Measurements from ENCODE around the gene LRMDA.

DNA sequence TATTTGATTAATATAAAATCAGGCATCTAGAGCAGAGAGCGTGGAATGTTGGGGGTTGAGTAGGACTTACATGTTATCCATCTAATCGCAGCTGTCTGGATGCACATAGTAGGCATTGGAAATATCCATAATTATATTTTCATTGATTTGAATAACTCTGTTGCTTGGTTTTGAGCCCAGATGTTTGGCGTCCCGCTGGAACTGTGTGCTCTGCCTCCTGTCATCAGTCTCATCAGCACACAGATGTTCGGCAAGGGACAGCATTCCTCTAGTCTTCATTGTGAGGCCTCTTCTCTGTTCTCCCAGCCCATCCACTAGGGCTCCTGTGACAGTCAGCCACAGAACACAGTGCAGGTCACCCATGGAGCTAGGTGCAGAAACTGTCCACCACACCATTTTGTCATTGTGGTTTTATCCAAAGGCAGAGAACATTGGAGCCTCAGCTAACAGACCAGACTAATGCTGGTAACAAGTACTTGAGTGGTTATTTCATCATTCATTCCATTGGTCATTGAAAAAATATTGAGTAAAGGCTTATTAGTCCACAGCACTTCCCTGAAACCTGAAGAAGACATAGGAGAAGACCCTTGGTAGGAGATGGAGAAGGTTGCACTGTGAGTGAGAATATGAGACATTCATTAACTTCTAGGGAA lies 927.4 kb downstream of the LRMDA start:
- no peak for TF ChIP-seq ZNF777 (tag by site-specific recombination; IDR thresholded peaks at IDR 0.05; ENCODE audit: borderline replicate concordance)
- TF ChIP-seq, protein P1, sequence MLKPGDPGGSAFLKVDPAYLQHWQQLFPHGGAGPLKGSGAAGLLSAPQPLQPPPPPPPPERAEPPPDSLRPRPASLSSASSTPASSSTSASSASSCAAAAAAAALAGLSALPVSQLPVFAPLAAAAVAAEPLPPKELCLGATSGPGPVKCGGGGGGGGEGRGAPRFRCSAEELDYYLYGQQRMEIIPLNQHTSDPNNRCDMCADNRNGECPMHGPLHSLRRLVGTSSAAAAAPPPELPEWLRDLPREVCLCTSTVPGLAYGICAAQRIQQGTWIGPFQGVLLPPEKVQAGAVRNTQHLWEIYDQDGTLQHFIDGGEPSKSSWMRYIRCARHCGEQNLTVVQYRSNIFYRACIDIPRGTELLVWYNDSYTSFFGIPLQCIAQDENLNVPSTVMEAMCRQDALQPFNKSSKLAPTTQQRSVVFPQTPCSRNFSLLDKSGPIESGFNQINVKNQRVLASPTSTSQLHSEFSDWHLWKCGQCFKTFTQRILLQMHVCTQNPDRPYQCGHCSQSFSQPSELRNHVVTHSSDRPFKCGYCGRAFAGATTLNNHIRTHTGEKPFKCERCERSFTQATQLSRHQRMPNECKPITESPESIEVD (tag by site-specific recombination; IDR thresholded peaks at IDR 0.05): no peak
- no peak for TF ChIP-seq HOXD13 (CRISPR knock-in tag; IDR thresholded peaks at IDR 0.05; ENCODE audit: borderline replicate concordance)
- no peak for TF ChIP-seq TRIM28 (IDR thresholded peaks at IDR 0.05; ENCODE audit: borderline replicate concordance, low read length)
- TF ChIP-seq, protein P2, sequence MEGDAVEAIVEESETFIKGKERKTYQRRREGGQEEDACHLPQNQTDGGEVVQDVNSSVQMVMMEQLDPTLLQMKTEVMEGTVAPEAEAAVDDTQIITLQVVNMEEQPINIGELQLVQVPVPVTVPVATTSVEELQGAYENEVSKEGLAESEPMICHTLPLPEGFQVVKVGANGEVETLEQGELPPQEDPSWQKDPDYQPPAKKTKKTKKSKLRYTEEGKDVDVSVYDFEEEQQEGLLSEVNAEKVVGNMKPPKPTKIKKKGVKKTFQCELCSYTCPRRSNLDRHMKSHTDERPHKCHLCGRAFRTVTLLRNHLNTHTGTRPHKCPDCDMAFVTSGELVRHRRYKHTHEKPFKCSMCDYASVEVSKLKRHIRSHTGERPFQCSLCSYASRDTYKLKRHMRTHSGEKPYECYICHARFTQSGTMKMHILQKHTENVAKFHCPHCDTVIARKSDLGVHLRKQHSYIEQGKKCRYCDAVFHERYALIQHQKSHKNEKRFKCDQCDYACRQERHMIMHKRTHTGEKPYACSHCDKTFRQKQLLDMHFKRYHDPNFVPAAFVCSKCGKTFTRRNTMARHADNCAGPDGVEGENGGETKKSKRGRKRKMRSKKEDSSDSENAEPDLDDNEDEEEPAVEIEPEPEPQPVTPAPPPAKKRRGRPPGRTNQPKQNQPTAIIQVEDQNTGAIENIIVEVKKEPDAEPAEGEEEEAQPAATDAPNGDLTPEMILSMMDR (tag by site-specific recombination; IDR thresholded peaks at IDR 0.05): no peak
- no peak for TF ChIP-seq ZNF660 (tag by site-specific recombination; IDR thresholded peaks at IDR 0.05)
- no peak for TF ChIP-seq ZNF529 (tag by site-specific recombination; IDR thresholded peaks at IDR 0.05; ENCODE audit: insufficient replicate concordance)
- TF ChIP-seq SETDB1 (IDR thresholded peaks at IDR 0.05; ENCODE audit: insufficient read length, low read length): no peak
- TF ChIP-seq YY1 (tag by site-specific recombination; IDR thresholded peaks at IDR 0.05): no peak
- no peak for TF ChIP-seq ZNF792 (tag by site-specific recombination; IDR thresholded peaks at IDR 0.05)
